ENCODE measurements around the gene GALNT1. TPM values are rescaled to one million over a fixed set of nuclear protein-coding genes. Genes with fewer than 3 reads are reported as not detected.

The GALNT1 gene
- total RNA-seq (10 to 100 TPM; 11.2 to 83.9 (median 30.7) TPM), polyA plus RNA-seq (10 to 100 TPM; 12.3 to 14.2 (median 13.4) TPM)
- long read RNA-seq, donor 1: 0 reads
- long read RNA-seq, donor 2, partial matches to known transcripts: 0 of 11 reads
- long read RNA-seq, donor 2, other reads (novel, unspliced or antisense): 8 of 11 reads
- long read RNA-seq, donor 3, partial matches to known transcripts: 23 of 23 reads
- long read RNA-seq, donor 3, other reads (novel, unspliced or antisense): 0 of 23 reads
- long read RNA-seq, donor 4: 0 reads
- long read RNA-seq, donor 5, partial matches to known transcripts: 49 of 57 reads
- long read RNA-seq, donor 5, other reads (novel, unspliced or antisense): 8 of 57 reads
- long read RNA-seq, donor 6, partial matches to known transcripts: 0 of 14 reads
- long read RNA-seq, donor 6, other reads (novel, unspliced or antisense): 12 of 14 reads
- long read RNA-seq, donor 7, partial matches to known transcripts: 11 of 14 reads
- long read RNA-seq, donor 7, other reads (novel, unspliced or antisense): 0 of 14 reads
- long read RNA-seq, donor 8, partial matches to known transcripts: 0 of 4 reads
- long read RNA-seq, donor 8, other reads (novel, unspliced or antisense): 0 of 4 reads
- long read RNA-seq, donor 9, partial matches to known transcripts: 10 of 13 reads
- long read RNA-seq, donor 9, other reads (novel, unspliced or antisense): 0 of 13 reads
- long read RNA-seq, donor 10, partial matches to known transcripts: 23 of 25 reads
- long read RNA-seq, donor 10, other reads (novel, unspliced or antisense): 0 of 25 reads

DNA sequence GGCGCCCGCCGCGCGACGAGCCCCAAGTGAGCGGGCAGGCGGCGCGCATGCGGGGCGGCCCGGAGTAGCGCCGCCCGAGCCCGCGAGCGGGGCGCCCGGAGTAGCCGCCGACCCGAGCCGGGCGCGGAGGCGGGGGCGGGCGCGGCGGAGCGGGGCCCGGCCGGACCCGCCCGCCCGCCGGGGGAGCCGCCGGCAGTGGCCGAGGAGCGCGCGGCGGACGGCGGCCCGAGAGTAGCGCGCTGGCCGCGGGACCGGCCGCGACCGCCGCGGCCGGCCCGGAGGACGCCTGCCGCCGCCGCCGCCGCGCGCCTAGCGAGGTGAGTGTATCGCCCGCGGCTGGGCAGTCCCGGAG lies at the start of gene GALNT1:
GALNT1 (plus strand) TSS at position 195 of the 352 bp plus-strand sequence. CDS start 72,923 bp downstream, outside the sequence.
- Histone ChIP-seq H3K9me3 (no peaks in the 10 kb centered on the region), H3K4me1 (peaks cover 17 to 33% (median 26%) of the 10 kb centered on the region in 4 donors), H3K27ac (peak within 1 kb of the TSS; percentile 87 to 97 (median 93)), H3K27me3 (no peaks in the 10 kb centered on the region), H3K36me3 (no peaks in the 10 kb centered on the region), H3K4me3 (peak within 1 kb of the TSS; percentile 67 to 89 (median 84))
- DNase-seq: peak in 1 of 2 donors; percentile 59
- intact Hi-C loops (cut with DNase I; ENCODE audit: low total_unique reads): no loop called here
- TF ChIP-seq POLR2A (IDR thresholded peaks at IDR 0.05): no peak
- no peak for TF ChIP-seq POLR2AphosphoS5 (IDR thresholded peaks at IDR 0.05)
- TF ChIP-seq EP300 (IDR thresholded peaks at IDR 0.05): no peak
- TF ChIP-seq, protein P1, sequence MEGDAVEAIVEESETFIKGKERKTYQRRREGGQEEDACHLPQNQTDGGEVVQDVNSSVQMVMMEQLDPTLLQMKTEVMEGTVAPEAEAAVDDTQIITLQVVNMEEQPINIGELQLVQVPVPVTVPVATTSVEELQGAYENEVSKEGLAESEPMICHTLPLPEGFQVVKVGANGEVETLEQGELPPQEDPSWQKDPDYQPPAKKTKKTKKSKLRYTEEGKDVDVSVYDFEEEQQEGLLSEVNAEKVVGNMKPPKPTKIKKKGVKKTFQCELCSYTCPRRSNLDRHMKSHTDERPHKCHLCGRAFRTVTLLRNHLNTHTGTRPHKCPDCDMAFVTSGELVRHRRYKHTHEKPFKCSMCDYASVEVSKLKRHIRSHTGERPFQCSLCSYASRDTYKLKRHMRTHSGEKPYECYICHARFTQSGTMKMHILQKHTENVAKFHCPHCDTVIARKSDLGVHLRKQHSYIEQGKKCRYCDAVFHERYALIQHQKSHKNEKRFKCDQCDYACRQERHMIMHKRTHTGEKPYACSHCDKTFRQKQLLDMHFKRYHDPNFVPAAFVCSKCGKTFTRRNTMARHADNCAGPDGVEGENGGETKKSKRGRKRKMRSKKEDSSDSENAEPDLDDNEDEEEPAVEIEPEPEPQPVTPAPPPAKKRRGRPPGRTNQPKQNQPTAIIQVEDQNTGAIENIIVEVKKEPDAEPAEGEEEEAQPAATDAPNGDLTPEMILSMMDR (IDR thresholded peaks at IDR 0.05): no peak
- WGBS, 5 donors: 0% methylated on average over 3 to 18 of the region's 74 CpGs; no CpG with 5 or more reads in 1 of the 5 donors

- WGBS, 5 donors: 89 to 96% (median 94%) methylated on average over 2 of the region's 2 CpGs
- Histone ChIP-seq H3K27me3 (no peaks in the 10 kb centered on the region), H3K4me3 (no peak overlapping the region), H3K27ac (no peak overlapping the region), H3K4me1 (no peaks in the 10 kb centered on the region), H3K36me3 (no peaks in the 10 kb centered on the region), H3K9me3 (peaks cover 0 to 8% (median under 1%) of the 10 kb centered on the region in 4 donors)
- TF ChIP-seq POLR2AphosphoS5 (IDR thresholded peaks at IDR 0.05): no peak
- TF ChIP-seq, protein P1 (IDR thresholded peaks at IDR 0.05): no peak
- no peak for TF ChIP-seq EP300 (IDR thresholded peaks at IDR 0.05)
- TF ChIP-seq POLR2A (IDR thresholded peaks at IDR 0.05): no peak
- DNase-seq: no peak
- intact Hi-C loops (cut with DNase I; ENCODE audit: low total_unique reads): no loop called here
These were observed 47.6 kb upstream of the GALNT1 start for GRCh38 chr18:35533916-35534405.

DNA sequence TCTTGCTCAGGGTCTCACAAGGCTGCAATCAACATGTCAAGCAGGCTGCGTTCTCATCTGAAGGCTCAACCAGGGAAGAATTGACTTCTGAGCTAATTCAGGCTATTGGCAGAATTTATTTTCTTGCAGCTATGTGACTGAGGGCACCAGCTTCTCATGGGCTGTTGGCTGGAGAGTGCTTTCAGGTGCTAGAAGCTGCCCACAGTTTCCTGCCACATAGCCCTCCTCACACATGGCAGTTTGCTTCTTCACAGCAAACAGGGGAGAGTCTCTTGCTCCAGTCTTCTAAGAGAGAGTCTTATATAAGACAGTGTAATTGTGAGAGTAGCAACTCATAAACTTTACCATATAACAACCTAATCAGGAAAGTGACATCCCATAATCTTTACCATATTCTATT lies 46.2 kb upstream of the GALNT1 start:
- Histone ChIP-seq H3K4me3 (no peak overlapping the region), H3K36me3 (no peaks in the 10 kb centered on the region), H3K9me3 (peaks cover 0 to 8% (median 3%) of the 10 kb centered on the region in 4 donors), H3K27me3 (no peaks in the 10 kb centered on the region), H3K27ac (no peak overlapping the region), H3K4me1 (no peaks in the 10 kb centered on the region)
- 92 to 100% (median 97%) methylated on average over 1 of the region's 1 CpG for WGBS, 5 donors
- DNase-seq: no peak
- no peak for TF ChIP-seq POLR2AphosphoS5 (IDR thresholded peaks at IDR 0.05)
- no peak for TF ChIP-seq EP300 (IDR thresholded peaks at IDR 0.05)
- TF ChIP-seq, protein P1 (IDR thresholded peaks at IDR 0.05): no peak
- no peak for TF ChIP-seq POLR2A (IDR thresholded peaks at IDR 0.05)
- intact Hi-C loops (cut with DNase I; ENCODE audit: low total_unique reads): no loop called here

DNA sequence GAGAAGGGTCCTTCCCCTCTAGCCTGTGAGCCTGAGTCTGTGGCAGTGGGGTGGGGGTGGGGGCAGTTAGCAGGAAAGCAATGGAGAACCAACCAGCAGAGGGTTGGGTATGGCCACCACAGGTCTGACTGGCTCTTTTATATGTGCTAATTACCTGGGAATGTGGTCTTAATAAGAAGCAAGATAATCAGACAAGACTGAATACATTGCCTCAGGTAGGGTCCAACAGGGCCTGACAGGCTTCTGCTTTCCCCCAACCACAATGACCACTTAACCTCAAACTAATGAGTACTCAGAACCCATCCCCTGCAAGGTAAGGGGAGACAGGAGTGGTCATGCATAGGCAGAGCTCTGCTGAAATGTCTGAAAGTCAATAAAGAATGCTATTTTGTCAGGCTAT lies 39.2 kb upstream of the GALNT1 start:
- no peak for DNase-seq
- intact Hi-C loops (cut with DNase I; ENCODE audit: low total_unique reads): no loop called here
- H3K9me3 ChIP-seq: peaks cover 0 to 5% (median 0%) of the 10 kb centered on the region in 4 donors
- no peaks in the 10 kb centered on the region for H3K36me3 ChIP-seq
- H3K27ac ChIP-seq: no peak overlapping the region
- TF ChIP-seq POLR2AphosphoS5 (IDR thresholded peaks at IDR 0.05): no peak
- no peak for TF ChIP-seq POLR2A (IDR thresholded peaks at IDR 0.05)
- TF ChIP-seq, protein P1 (IDR thresholded peaks at IDR 0.05): no peak
- TF ChIP-seq EP300 (IDR thresholded peaks at IDR 0.05): no peak
- H3K4me3 ChIP-seq: no peak overlapping the region
- no peaks in the 10 kb centered on the region for H3K4me1 ChIP-seq
- no peaks in the 10 kb centered on the region for H3K27me3 ChIP-seq

All from stomach (tissue), 19 donors.